Measurements from ENCODE around the gene TUT7.
"Not testable (repeated sequence)": the region's sequence is repeated elsewhere in the genome, so short reads cannot be mapped to it uniquely, and the experiment has no call there.

The TUT7 gene

GRCh38 chr9:86354011-86354817, at the start of gene TUT7:
TSS of gene TUT7 (minus strand) at chr9:86354410. CDS start at chr9:86353199, 1,211 bp downstream.
- DNase-seq: peak; percentile 87

GRCh38 chr9:86402591-86402990, 48.4 kb upstream of the TUT7 start:
- DNase-seq: no peak

GRCh38 chr9:86396412-86396811, 42.2 kb upstream of the TUT7 start:
- no peak for DNase-seq

GRCh38 chr9:86390184-86390583, 36.0 kb upstream of the TUT7 start:
- DNase-seq: not testable (repeated sequence)

GRCh38 chr9:86389628-86390027, 35.4 kb upstream of the TUT7 start:
- DNase-seq: no peak

GRCh38 chr9:86387376-86387775, 33.2 kb upstream of the TUT7 start:
- DNase-seq: no peak

- not testable (repeated sequence) for DNase-seq
These were observed 28.8 kb upstream of the TUT7 start for GRCh38 chr9:86383000-86383399.

GRCh38 chr9:86376016-86376415, 21.8 kb upstream of the TUT7 start:
- no peak for DNase-seq

GRCh38 chr9:86369810-86370209, 15.6 kb upstream of the TUT7 start:
- no peak for DNase-seq

GRCh38 chr9:86368871-86369521, 14.8 kb upstream of the TUT7 start:
- no peak for DNase-seq

GRCh38 chr9:86361176-86361575, 7.0 kb upstream of the TUT7 start:
- no peak for DNase-seq

GRCh38 chr9:86359151-86359879, 5.1 kb upstream of the TUT7 start:
- DNase-seq: no peak

GRCh38 chr9:86356871-86357866, 3.0 kb upstream of the TUT7 start:
- DNase-seq: no peak

- no peak for DNase-seq
These were observed 1.6 kb upstream of the TUT7 start for GRCh38 chr9:86355814-86356213.

- no peak for DNase-seq
These were observed 654 bp upstream of the TUT7 start for GRCh38 chr9:86354818-86355309.

GRCh38 chr9:86353655-86354010, 577 bp downstream of the TUT7 start:
- no peak for DNase-seq

- no peak for DNase-seq
These were observed 1.7 kb downstream of the TUT7 start for GRCh38 chr9:86352440-86353077.

GRCh38 chr9:86351880-86352279, 2.3 kb downstream of the TUT7 start:
- DNase-seq: no peak

- DNase-seq: no peak
These were observed 4.0 kb downstream of the TUT7 start for GRCh38 chr9:86350006-86350760.

GRCh38 chr9:86349271-86349670, 4.9 kb downstream of the TUT7 start:
- DNase-seq: no peak

GRCh38 chr9:86347991-86348390, 6.2 kb downstream of the TUT7 start:
- DNase-seq: no peak

All from DMS 273 treated with DMSO at 0.1 percent for 48 hours (cell line).